H1 (cell line): ENCODE results near the gene OGFOD3. TPM values are rescaled to one million over a fixed set of nuclear protein-coding genes. Genes with fewer than 3 reads are reported as not detected.

ENCODE experiments used
- CTCF ChIA-PET: fragments of 300-600 bp; sonication (Branson Sonifier 250); formaldehyde crosslinking; loops from one replicate; lab custom pipeline; 2021; ENCODE audit not compliant: partially characterized antibody; lab: Charles Lee
- POLR2A ChIA-PET: fragments of 300-600 bp; sonication (Branson Sonifier 250); formaldehyde crosslinking; loops from one replicate; lab custom pipeline; 2021; ENCODE audit warnings: inconsistent platforms; ENCODE audit not compliant: partially characterized antibody; lab: Charles Lee
- DNase-seq, 2 experiments: peaks; one replicate each; pipeline versions ENCODE4 v3.0.0 to v3.0.0-alpha.2; 2010 to 2022; ENCODE audit warnings: low spot score in 2 of 2, low read depth in 1 of 2, mixed read lengths in 1 of 2
- FAIRE-seq: peaks from 2 replicates; lab custom pipeline; 2011; peaks lifted over from hg19 to GRCh38; lab: Jason Lieb, UNC
- H2AFZ ChIP-seq: 2 replicates; pipeline ENCODE4 v1.8.1; 2012; ENCODE audit warnings: low read length, inconsistent platforms
- H2AK5ac ChIP-seq: 2 replicates; pipeline ENCODE4 v1.6.1; 2013; ENCODE audit warnings: low read depth, low read length
- H2BK120ac ChIP-seq: replicated peaks from 2 replicates; pipeline ENCODE3; 2013; ENCODE audit warnings: low read depth, low read length, inconsistent platforms
- H2BK12ac ChIP-seq: 2 replicates; pipeline ENCODE4 v1.6.1; 2013; ENCODE audit warnings: low read depth, low read length
- H2BK15ac ChIP-seq: 2 replicates; pipeline ENCODE4 v1.6.1; 2013; ENCODE audit warnings: low read length
- H2BK20ac ChIP-seq: 2 replicates; pipeline ENCODE4 v1.6.1; 2013; ENCODE audit warnings: low read length
- H2BK5ac ChIP-seq: 2 replicates; pipeline ENCODE4 v1.6.1; 2013; ENCODE audit warnings: low read depth, low read length
- H3K14ac ChIP-seq: 2 replicates; pipeline ENCODE4 v1.6.1; 2013; ENCODE audit warnings: inconsistent platforms; ENCODE audit not compliant: insufficient read length
- H3K18ac ChIP-seq: 2 replicates; pipeline ENCODE4 v1.6.1; 2013; ENCODE audit warnings: low read length; ENCODE audit errors: extremely low read depth
- H3K23ac ChIP-seq: 2 replicates; pipeline ENCODE4 v1.6.1; 2013; ENCODE audit warnings: inconsistent platforms; ENCODE audit not compliant: insufficient read length
- H3K23me2 ChIP-seq: 2 replicates; pipeline ENCODE4 v1.6.1; 2013; ENCODE audit warnings: low read depth, low read length
- H3K27ac ChIP-seq: 2 replicates; pipeline ENCODE4 v1.6.1; 2011; ENCODE audit warnings: low read depth, low read length, inconsistent platforms
- H3K27me3 ChIP-seq, 4 experiments: replicated peaks in 1 of 4; 1 replicate in 1 of 4; 2 replicates in 3 of 4; pipeline versions ENCODE4 v1.6.1 to v1.8.1; 2011 to 2013; ENCODE audit warnings: low read length in 3 of 4, mild to moderate bottlenecking in 3 of 4, inconsistent platforms in 2 of 4, mixed read lengths in 2 of 4, moderate library complexity in 1 of 4; ENCODE audit not compliant: control insufficient read depth in 3 of 4, insufficient read depth in 3 of 4; ENCODE audit errors: extremely low read depth in 1 of 4
- H3K36me3 ChIP-seq, 4 experiments: 2 replicates each; pipeline versions ENCODE4 v1.6.1 to v1.8.1; 2011 to 2013; ENCODE audit warnings: mild to moderate bottlenecking in 4 of 4, low read length in 3 of 4, moderate library complexity in 2 of 4, control low read depth in 1 of 4, inconsistent platforms in 1 of 4; ENCODE audit not compliant: insufficient read depth in 4 of 4, control insufficient read depth in 2 of 4
- H3K4ac ChIP-seq: replicated peaks from 2 replicates; pipeline ENCODE3; 2013; ENCODE audit warnings: low read length, low read depth, mixed read lengths, inconsistent platforms; ENCODE audit not compliant: insufficient read length
- H3K4me1 ChIP-seq, 4 experiments: replicated peaks in 1 of 4; 1 replicate in 1 of 4; 2 replicates in 3 of 4; pipeline versions ENCODE4 v1.6.1 to v1.8.1; 2011 to 2013; ENCODE audit warnings: low read length in 3 of 4, inconsistent platforms in 2 of 4, mixed read lengths in 1 of 4; ENCODE audit not compliant: insufficient read depth in 4 of 4, control insufficient read depth in 3 of 4
- H3K4me2 ChIP-seq, 2 experiments: 2 replicates each; pipeline versions ENCODE4 v1.6.1 to v1.8.1; 2011 to 2013; ENCODE audit warnings: low read depth in 2 of 2, low read length in 2 of 2, control low read depth in 1 of 2, inconsistent platforms in 1 of 2, mild to moderate bottlenecking in 1 of 2; ENCODE audit not compliant: insufficient read depth in 1 of 2
- H3K4me3 ChIP-seq, 4 experiments: fragments of 200-600, 300-600 bp in 1 of 4; sonication (generic), shearing (Covaris generic), sonication (Bioruptor Twin) in 1 of 4; 2 replicates each; pipeline versions ENCODE4 v1.5.1 to v1.8.1; 2011 to 2016; ENCODE audit warnings: low read length in 4 of 4, low read depth in 3 of 4, control low read depth in 2 of 4, inconsistent platforms in 2 of 4, mild to moderate bottlenecking in 2 of 4, mixed read lengths in 1 of 4, moderate library complexity in 1 of 4; ENCODE audit not compliant: insufficient read depth in 2 of 4; ENCODE audit errors: extremely low read depth in 1 of 4
- H3K56ac ChIP-seq: replicated peaks from 2 replicates; pipeline ENCODE3; 2013; ENCODE audit warnings: low read depth, mild to moderate bottlenecking, mixed read lengths, low read length, inconsistent platforms; ENCODE audit not compliant: insufficient read length
- H3K79me1 ChIP-seq: 2 replicates; pipeline ENCODE4 v1.6.1; 2013; ENCODE audit warnings: low read depth, low read length, control low read depth
- H3K79me2 ChIP-seq, 2 experiments: 2 replicates each; pipeline versions ENCODE4 v1.6.1 to v1.8.1; 2012 to 2013; ENCODE audit warnings: low read length in 2 of 2, mild to moderate bottlenecking in 2 of 2, inconsistent platforms in 1 of 2; ENCODE audit not compliant: insufficient read depth in 2 of 2, control insufficient read depth in 1 of 2
- H3K9ac ChIP-seq, 4 experiments: replicated peaks in 1 of 4; 1 replicate in 1 of 4; 2 replicates in 3 of 4; pipeline versions ENCODE4 v1.6.1 to v1.8.1; 2011 to 2013; ENCODE audit warnings: low read depth in 3 of 4, low read length in 3 of 4, control low read depth in 2 of 4, mild to moderate bottlenecking in 2 of 4, moderate library complexity in 2 of 4, inconsistent platforms in 1 of 4; ENCODE audit errors: extremely low read depth in 1 of 4
- H3K9me3 ChIP-seq, 2 experiments: 2 replicates each; pipeline versions ENCODE4 v1.6.1 to v1.8.1; 2012 to 2013; ENCODE audit warnings: mild to moderate bottlenecking in 2 of 2, moderate library complexity in 2 of 2, control low read depth in 1 of 2, inconsistent platforms in 1 of 2, low read depth in 1 of 2, low read length in 1 of 2, mixed read lengths in 1 of 2; ENCODE audit not compliant: insufficient read depth in 2 of 2
- H4K20me1 ChIP-seq, 2 experiments: replicated peaks in 1 of 2; 2 replicates each; pipeline versions ENCODE3 to v1.8.1; 2011 to 2013; ENCODE audit warnings: inconsistent platforms in 2 of 2, low read length in 2 of 2, mild to moderate bottlenecking in 1 of 2; ENCODE audit not compliant: insufficient read depth in 2 of 2, control insufficient read depth in 1 of 2
- H4K5ac ChIP-seq: 2 replicates; pipeline ENCODE4 v1.6.1; 2013; ENCODE audit warnings: low read length, low read depth, mixed read lengths, inconsistent platforms; ENCODE audit not compliant: insufficient read length
- H4K8ac ChIP-seq: 2 replicates; pipeline ENCODE4 v1.8.0; 2013; ENCODE audit warnings: mild to moderate bottlenecking, moderate library complexity, low read length, inconsistent platforms; ENCODE audit not compliant: insufficient read depth; ENCODE audit errors: extremely low read depth
- H4K91ac ChIP-seq: replicated peaks from 2 replicates; pipeline ENCODE3; 2013; ENCODE audit warnings: low read length, mixed read lengths, inconsistent platforms; ENCODE audit not compliant: insufficient read length
- CHD2 ChIP-seq: IDR thresholded peaks from 2 replicates; pipeline ENCODE4 v1.6.1; 2012; ENCODE audit warnings: low read length, improper control_type of control experiment
- HDAC6 ChIP-seq: IDR thresholded peaks from one replicate; pipeline ENCODE4 v1.7.1; 2012; ENCODE audit warnings: low read depth, mild to moderate bottlenecking, inconsistent platforms, low read length, moderate library complexity
- RXRA ChIP-seq: IDR thresholded peaks from 2 replicates; pipeline ENCODE4 v1.6.1; 2011; ENCODE audit warnings: low read depth, mild to moderate bottlenecking, low read length, moderate library complexity; ENCODE audit not compliant: insufficient read depth
- SIRT6 ChIP-seq: IDR thresholded peaks from one replicate; pipeline ENCODE4 v1.7.1; 2012; ENCODE audit warnings: low read length, inconsistent platforms
- WGBS, 2 experiments: shearing (Covaris generic) in 1 of 2; methylation state at CpG; one replicate each; pipeline versions ENCODE4 v1.1.6 to v1.1.7; 2013 to 2015; ENCODE audit warnings: low lambda C conversion rate in 2 of 2, mixed read lengths in 2 of 2, inconsistent platforms in 1 of 2, low coverage in 1 of 2, missing lambda C conversion rate in 1 of 2; ENCODE audit not compliant: insufficient replicate concordance in 2 of 2, insufficient coverage in 1 of 2, insufficient read length in 1 of 2; ENCODE audit errors: extremely low coverage in 1 of 2, missing lambda C conversion rate in 1 of 2; 5-methylcytosine and 5-hydroxymethylcytosine counted together
- polyA plus RNA-seq, 7 experiments: library from polyadenylated mRNA; depleted of rRNA in 3 of 7; stranded (reverse) in 5 of 7; unstranded in 2 of 7; fragments of >200 nt in 5 of 7; fragments of 200-250 nt in 2 of 7; gene quantifications; 1 replicate in 5 of 7; 2 replicates in 1 of 7; 4 replicates in 1 of 7; pipeline versions ENCODE4 v1.2.1 to v1.2.3, GENCODE V29; 2011 to 2013; ENCODE audit warnings: missing spikeins in 2 of 7, mixed read lengths in 2 of 7
- total RNA-seq: library from RNA; stranded (reverse); fragmentation: NEBNext Ultra II Directional; extraction: Animal tissue kit (Norgen Biotek cat#: 25700); gene quantifications from 2 replicates; pipeline ENCODE4 v1.2.1, GENCODE V29; 2021
- TF ChIP-seq, protein P1 (sequence below): IDR thresholded peaks from 2 replicates; pipeline ENCODE4 v1.6.1; 2011; ENCODE audit warnings: low read length, improper control_type of control experiment
- TF ChIP-seq, protein P2 (sequence below), 3 experiments: IDR thresholded peaks; 1 replicate in 2 of 3; 2 replicates in 1 of 3; pipeline versions ENCODE4 v1.5.1 to v1.6.1; 2011; ENCODE audit warnings: low read length in 3 of 3, mild to moderate bottlenecking in 3 of 3, inconsistent platforms in 2 of 3, low read depth in 1 of 3, moderate library complexity in 1 of 3; ENCODE audit not compliant: insufficient read depth in 1 of 3; ENCODE audit errors: control extremely low read depth in 1 of 3

Gene OGFOD3
- total and polyA plus RNA-seq, 2 of the 8 experiments (the other 6 are each of a cell fraction or from before 2014, with no cell fraction given), result 21.1 to 21.8 TPM

DNA sequence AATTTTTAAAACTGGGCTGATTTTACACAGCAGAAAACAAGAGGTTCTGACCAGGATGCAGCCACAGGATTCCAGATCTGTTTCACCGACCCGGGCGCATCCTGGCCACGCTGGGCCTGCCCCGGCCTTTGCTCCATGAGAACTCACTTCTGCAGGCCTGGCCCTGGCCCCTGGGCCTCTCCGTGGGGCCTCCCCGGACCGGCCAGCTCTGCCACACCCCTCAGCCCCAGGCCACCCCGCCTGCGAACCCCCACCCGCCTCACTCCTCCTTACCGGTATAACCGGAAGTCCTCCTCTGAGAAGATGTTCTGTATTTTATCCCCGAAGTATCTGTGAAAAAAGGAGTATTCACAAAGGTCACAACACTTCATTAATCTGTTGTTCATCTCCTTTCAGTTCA, 13.3 kb downstream of the OGFOD3 start:
- ChIA-PET CTCF (no interaction called here), POLR2A (no interaction called here)
- Histone ChIP-seq H3K18ac (no peak overlapping the region), H4K8ac (no peak overlapping the region), H3K27me3 (no peaks in the 10 kb centered on the region), H3K27ac (no peak overlapping the region), H3K23me2 (no peaks in the 10 kb centered on the region), H3K9ac (no peak overlapping the region), H3K36me3 (peaks cover 0 to 11% (median 2%) of the 10 kb centered on the region in 4 experiments; a peak in 3 of 8 replicates), H3K4me3 (no peak overlapping the region), H3K79me2 (no peaks in the 10 kb centered on the region), H3K4me1 (no peaks in the 10 kb centered on the region), H2AK5ac (no peak overlapping the region), H3K56ac (no peak overlapping the region), H4K20me1 (peaks cover 0 to 1% of the 10 kb centered on the region in 2 experiments), H2BK120ac (no peak overlapping the region), H2BK15ac (no peak overlapping the region), H2BK5ac (no peak overlapping the region), H4K5ac (no peak overlapping the region), H3K4ac (no peak overlapping the region), H3K79me1 (no peaks in the 10 kb centered on the region), H3K4me2 (no peak overlapping the region), H3K23ac (no peak overlapping the region), H3K14ac (no peak overlapping the region), H2BK12ac (no peak overlapping the region), H4K91ac (no peak overlapping the region), H2BK20ac (no peak overlapping the region), H2AFZ (no peak overlapping the region), H3K9me3 (no peaks in the 10 kb centered on the region)
- TF ChIP-seq RXRA, result no peak
- no peak for TF ChIP-seq CHD2
- no peak for TF ChIP-seq HDAC6
- TF ChIP-seq, protein P1, sequence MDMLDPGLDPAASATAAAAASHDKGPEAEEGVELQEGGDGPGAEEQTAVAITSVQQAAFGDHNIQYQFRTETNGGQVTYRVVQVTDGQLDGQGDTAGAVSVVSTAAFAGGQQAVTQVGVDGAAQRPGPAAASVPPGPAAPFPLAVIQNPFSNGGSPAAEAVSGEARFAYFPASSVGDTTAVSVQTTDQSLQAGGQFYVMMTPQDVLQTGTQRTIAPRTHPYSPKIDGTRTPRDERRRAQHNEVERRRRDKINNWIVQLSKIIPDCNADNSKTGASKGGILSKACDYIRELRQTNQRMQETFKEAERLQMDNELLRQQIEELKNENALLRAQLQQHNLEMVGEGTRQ, result no peak
- no peak for TF ChIP-seq SIRT6
- TF ChIP-seq, protein P2, sequence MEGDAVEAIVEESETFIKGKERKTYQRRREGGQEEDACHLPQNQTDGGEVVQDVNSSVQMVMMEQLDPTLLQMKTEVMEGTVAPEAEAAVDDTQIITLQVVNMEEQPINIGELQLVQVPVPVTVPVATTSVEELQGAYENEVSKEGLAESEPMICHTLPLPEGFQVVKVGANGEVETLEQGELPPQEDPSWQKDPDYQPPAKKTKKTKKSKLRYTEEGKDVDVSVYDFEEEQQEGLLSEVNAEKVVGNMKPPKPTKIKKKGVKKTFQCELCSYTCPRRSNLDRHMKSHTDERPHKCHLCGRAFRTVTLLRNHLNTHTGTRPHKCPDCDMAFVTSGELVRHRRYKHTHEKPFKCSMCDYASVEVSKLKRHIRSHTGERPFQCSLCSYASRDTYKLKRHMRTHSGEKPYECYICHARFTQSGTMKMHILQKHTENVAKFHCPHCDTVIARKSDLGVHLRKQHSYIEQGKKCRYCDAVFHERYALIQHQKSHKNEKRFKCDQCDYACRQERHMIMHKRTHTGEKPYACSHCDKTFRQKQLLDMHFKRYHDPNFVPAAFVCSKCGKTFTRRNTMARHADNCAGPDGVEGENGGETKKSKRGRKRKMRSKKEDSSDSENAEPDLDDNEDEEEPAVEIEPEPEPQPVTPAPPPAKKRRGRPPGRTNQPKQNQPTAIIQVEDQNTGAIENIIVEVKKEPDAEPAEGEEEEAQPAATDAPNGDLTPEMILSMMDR (IDR thresholded peaks at IDR 0.05; ENCODE audit: control extremely low read depth in 1 of 3, insufficient read depth in 1 of 3, low read depth in 1 of 3, low read length in 3 of 3), result no peak
- DNase-seq (no peak), FAIRE-seq (no peak)
- WGBS, 2 experiments, result 98% methylated on average over 11 of the region's 14 CpGs; no CpG with 5 or more reads in 1 of the 2 experiments
